ENCODE measurements around the gene JMJD8.
A peak's percentile ranks its signal among the peaks of the same experiment; 100 is the strongest.

The JMJD8 gene

GRCh38 chr16:674968-675883, 8.9 kb downstream of the JMJD8 start, which contains the start of gene RHBDL1:
RHBDL1 (plus strand) TSS chr16:675671; CDS start chr16:675791, 120 bp downstream.
- peak; percentile 43 for DNase-seq

- DNase-seq, result no peak
Observed at GRCh38 chr16:674214-674881, 9.8 kb downstream of the JMJD8 start.

- DNase-seq, result no peak
Observed at GRCh38 chr16:673399-673991, 10.6 kb downstream of the JMJD8 start.

- DNase-seq, result no peak
Observed at GRCh38 chr16:672851-673250, 11.3 kb downstream of the JMJD8 start.

GRCh38 chr16:672371-672770, 11.8 kb downstream of the JMJD8 start:
- DNase-seq, result no peak

- no peak for DNase-seq
Observed at GRCh38 chr16:671353-672131, 12.6 kb downstream of the JMJD8 start.

- DNase-seq, result no peak
Observed at GRCh38 chr16:670485-671352, 13.4 kb downstream of the JMJD8 start.

GRCh38 chr16:669666-670065, 14.5 kb downstream of the JMJD8 start:
- DNase-seq, result no peak

- DNase-seq, result no peak
Observed at GRCh38 chr16:668519-669171, 15.5 kb downstream of the JMJD8 start.

GRCh38 chr16:667780-668518, 16.2 kb downstream of the JMJD8 start, which contains the start of gene RHOT2:
RHOT2 (plus strand) TSS chr16:668132; CDS start chr16:668200, 68 bp downstream.
- DNase-seq, result peak; percentile 88

GRCh38 chr16:667113-667779, 16.9 kb downstream of the JMJD8 start:
- no peak for DNase-seq

GRCh38 chr16:666572-666971, 17.6 kb downstream of the JMJD8 start:
- DNase-seq, result no peak

- DNase-seq, result no peak
Observed at GRCh38 chr16:662597-662996, 21.5 kb downstream of the JMJD8 start.

- no peak for DNase-seq
Observed at GRCh38 chr16:662095-662494, 22.0 kb downstream of the JMJD8 start.

- no peak for DNase-seq
Observed at GRCh38 chr16:661184-661821, 22.8 kb downstream of the JMJD8 start.

GRCh38 chr16:660459-661183, 23.5 kb downstream of the JMJD8 start:
- peak; percentile 65 for DNase-seq

- no peak for DNase-seq
Observed at GRCh38 chr16:660132-660458, 24.0 kb downstream of the JMJD8 start.

- no peak for DNase-seq
Observed at GRCh38 chr16:659618-660017, 24.5 kb downstream of the JMJD8 start.

Data from fibroblast of upper back skin (primary cell).